ENCODE data around the gene SSH2.

- TF ChIP-seq EZH2 (IDR thresholded peaks at IDR 0.05; ENCODE audit: borderline replicate concordance, low read length), result no peak
- TF ChIP-seq CTCF (conservative IDR thresholded peaks at IDR 0.05 in 1 of 2, IDR thresholded peaks at IDR 0.05 in 1 of 2; ENCODE audit: extremely low read depth in 1 of 2, insufficient read depth in 1 of 2, low read depth in 1 of 2, low read length in 2 of 2), result no peak
These were observed 38.9 kb downstream of the SSH2 start for GRCh38 chr17:29891131-29891530.

Measured in mammary epithelial cell (primary cell).